Glutamatergic neuron (in vitro differentiated cells): Measurements from ENCODE around the gene SNX13. TPM values are rescaled to one million over a fixed set of nuclear protein-coding genes. Genes with fewer than 3 reads are reported as not detected.

Experiments used
- DNase-seq: peaks from one replicate; pipeline ENCODE4 v3.0.0; 2022
- H3K27ac Mint-ChIP-seq: one replicate; pipeline ENCODE4 v1.8.0; 2020; ENCODE audit warnings: mild to moderate bottlenecking, mixed read lengths, inconsistent platforms; ENCODE audit not compliant: unreplicated experiment
- H3K27me3 Mint-ChIP-seq: one replicate; pipeline ENCODE4 v1.8.0; 2020; ENCODE audit warnings: mild to moderate bottlenecking, moderate library complexity, mixed read lengths, inconsistent platforms; ENCODE audit not compliant: unreplicated experiment
- H3K36me3 Mint-ChIP-seq: one replicate; pipeline ENCODE4 v1.8.0; 2020; ENCODE audit warnings: mild to moderate bottlenecking, mixed read lengths, inconsistent platforms; ENCODE audit not compliant: unreplicated experiment
- H3K4me1 Mint-ChIP-seq: one replicate; pipeline ENCODE4 v1.8.0; 2020; ENCODE audit warnings: mild to moderate bottlenecking, low read depth, mixed read lengths, inconsistent platforms; ENCODE audit not compliant: unreplicated experiment
- H3K4me3 Mint-ChIP-seq: one replicate; pipeline ENCODE4 v1.8.0; 2020; ENCODE audit warnings: mild to moderate bottlenecking, mixed read lengths, inconsistent platforms; ENCODE audit not compliant: unreplicated experiment
- H3K9me3 Mint-ChIP-seq: one replicate; pipeline ENCODE4 v1.8.0; 2020; ENCODE audit warnings: mild to moderate bottlenecking, moderate library complexity, mixed read lengths, inconsistent platforms; ENCODE audit not compliant: unreplicated experiment
- total RNA-seq: library from RNA; stranded (reverse); fragmentation: NEBNext Ultra II Directional; extraction: Animal tissue kit (Norgen Biotek cat#: 25700); gene quantifications from one replicate; pipeline ENCODE4 v1.2.1, GENCODE V29; 2021; ENCODE audit not compliant: unreplicated experiment
- TF ChIP-seq, protein P1 (sequence below): fragments of 200-600 bp; sonication (generic); IDR thresholded peaks from one replicate; pipeline ENCODE4 v1.5.0; 2021; ENCODE audit not compliant: partially characterized antibody, unreplicated experiment

SNX13 gene
- total RNA-seq, 1 donor from 2014 or later: 29.9 TPM

DNA sequence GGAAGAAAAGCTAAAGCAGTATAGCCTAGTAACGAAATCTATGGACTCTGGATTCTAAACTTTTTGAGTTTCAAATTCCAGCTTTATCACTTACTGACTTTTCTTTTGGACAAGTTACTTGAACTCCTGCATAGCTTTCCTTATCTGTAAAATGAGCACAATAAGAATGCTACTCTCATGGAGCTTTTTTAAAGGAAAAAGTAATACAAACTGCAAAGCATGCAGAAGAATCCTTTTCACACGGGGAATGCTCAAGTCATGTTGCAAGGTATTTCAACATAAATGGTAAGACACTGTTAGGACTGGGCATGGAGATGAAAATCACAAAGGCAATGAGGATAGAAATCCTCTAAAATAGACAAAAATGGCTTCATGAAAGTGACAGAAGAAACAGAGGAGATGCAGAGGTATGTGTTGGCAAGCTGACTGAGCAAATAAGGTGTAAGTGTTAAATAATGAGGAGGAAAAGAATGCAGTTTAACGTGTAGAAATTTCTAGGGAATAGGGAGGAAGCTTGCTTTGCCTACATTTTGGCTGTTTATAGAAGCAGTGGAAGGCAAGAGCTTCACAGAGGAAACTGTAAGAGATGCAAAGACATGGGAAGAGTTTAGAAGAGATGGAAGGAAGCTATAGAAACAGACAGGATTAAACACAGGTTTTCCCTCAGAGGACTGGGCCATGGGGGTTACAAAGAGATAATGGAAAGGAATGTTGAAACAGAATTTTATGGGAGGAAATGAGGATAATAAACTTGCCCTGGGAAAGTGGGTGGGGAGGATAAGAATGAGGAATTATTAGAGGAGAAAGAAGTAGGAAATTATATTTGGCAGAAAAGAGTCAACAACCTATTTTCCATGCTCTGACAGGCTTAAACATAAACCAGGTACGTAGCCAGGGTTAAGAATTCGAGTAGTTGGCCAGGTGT, 28.8 kb upstream of the SNX13 start:
- Mint-ChIP-seq H3K9me3 (no peaks in the 10 kb centered on the region), H3K27me3 (no peaks in the 10 kb centered on the region), H3K4me1 (no peaks in the 10 kb centered on the region), H3K27ac (no peak overlapping the region), H3K36me3 (no peaks in the 10 kb centered on the region), H3K4me3 (no peak overlapping the region)
- no peak for DNase-seq
- TF ChIP-seq, protein P1, sequence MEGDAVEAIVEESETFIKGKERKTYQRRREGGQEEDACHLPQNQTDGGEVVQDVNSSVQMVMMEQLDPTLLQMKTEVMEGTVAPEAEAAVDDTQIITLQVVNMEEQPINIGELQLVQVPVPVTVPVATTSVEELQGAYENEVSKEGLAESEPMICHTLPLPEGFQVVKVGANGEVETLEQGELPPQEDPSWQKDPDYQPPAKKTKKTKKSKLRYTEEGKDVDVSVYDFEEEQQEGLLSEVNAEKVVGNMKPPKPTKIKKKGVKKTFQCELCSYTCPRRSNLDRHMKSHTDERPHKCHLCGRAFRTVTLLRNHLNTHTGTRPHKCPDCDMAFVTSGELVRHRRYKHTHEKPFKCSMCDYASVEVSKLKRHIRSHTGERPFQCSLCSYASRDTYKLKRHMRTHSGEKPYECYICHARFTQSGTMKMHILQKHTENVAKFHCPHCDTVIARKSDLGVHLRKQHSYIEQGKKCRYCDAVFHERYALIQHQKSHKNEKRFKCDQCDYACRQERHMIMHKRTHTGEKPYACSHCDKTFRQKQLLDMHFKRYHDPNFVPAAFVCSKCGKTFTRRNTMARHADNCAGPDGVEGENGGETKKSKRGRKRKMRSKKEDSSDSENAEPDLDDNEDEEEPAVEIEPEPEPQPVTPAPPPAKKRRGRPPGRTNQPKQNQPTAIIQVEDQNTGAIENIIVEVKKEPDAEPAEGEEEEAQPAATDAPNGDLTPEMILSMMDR: no peak

DNA sequence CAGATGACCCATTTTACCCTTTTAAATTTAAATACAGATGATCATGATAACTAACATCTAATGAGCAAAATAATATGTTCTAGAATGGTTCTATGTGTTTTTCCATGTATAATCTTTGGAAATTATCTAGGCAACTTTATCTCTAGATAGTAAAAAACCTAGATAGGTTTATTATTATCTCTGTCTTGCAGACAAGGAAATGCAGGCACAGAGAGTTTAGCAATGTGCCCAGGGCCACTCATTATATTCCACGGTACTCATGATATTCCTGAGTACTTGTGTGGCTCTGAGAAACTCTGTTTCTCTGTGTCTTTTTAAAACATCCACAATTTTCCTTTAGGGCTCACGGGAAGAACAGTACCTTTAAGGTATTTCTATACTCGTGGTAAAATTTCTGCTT, 26.4 kb upstream of the SNX13 start:
- Mint-ChIP-seq H3K27me3 (no peaks in the 10 kb centered on the region), H3K27ac (no peak overlapping the region), H3K4me3 (no peak overlapping the region), H3K9me3 (peaks cover 2% of the 10 kb centered on the region), H3K4me1 (no peaks in the 10 kb centered on the region), H3K36me3 (no peaks in the 10 kb centered on the region)
- TF ChIP-seq, protein P1: no peak
- DNase-seq: no peak

DNA sequence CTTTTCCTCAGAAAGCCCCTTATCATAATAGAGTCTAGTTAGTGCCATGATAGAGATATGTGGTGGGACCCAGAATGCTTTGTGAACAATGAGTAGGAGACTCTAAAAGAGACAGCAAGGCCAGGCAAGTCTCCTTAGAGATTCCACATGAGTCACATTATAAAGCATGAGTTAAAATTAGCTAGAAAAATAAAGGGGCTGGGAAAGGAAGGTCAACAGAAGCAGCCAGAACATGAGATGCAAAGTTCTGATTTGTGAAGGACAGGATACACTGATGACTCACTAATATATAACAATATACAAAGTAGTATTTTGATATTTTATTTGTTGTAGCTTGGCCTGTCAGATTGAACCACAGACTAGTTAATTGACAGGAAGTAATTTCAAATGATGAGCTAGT, 25.3 kb upstream of the SNX13 start:
- no peaks in the 10 kb centered on the region for H3K4me1 Mint-ChIP-seq
- no peak overlapping the region for H3K27ac Mint-ChIP-seq
- H3K27me3 Mint-ChIP-seq: no peaks in the 10 kb centered on the region
- H3K4me3 Mint-ChIP-seq: no peak overlapping the region
- H3K9me3 Mint-ChIP-seq: peaks cover 2% of the 10 kb centered on the region
- TF ChIP-seq, protein P1: no peak
- no peak for DNase-seq
- H3K36me3 Mint-ChIP-seq: no peaks in the 10 kb centered on the region

DNA sequence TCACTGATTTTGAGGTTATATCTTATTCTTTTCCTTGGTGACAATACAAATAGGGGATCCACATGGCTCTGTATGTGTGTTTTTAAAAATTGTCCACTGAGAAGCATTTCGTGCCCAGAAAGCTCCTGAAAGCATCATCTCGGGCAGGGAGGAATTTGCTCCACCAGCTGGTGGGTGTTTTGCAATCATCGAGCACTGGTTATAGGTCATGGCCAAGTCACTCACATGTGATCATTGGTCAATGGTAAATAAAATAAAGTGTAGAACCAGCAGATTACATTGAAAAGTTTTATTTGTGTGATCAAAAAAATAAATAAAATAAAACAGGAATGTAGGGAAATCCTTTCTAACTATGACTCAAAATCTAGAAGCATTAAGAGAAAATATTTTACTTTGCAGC, 23.0 kb upstream of the SNX13 start:
- Mint-ChIP-seq H3K4me1 (no peaks in the 10 kb centered on the region), H3K36me3 (no peaks in the 10 kb centered on the region), H3K27me3 (no peaks in the 10 kb centered on the region), H3K27ac (no peak overlapping the region), H3K9me3 (peaks cover 2% of the 10 kb centered on the region), H3K4me3 (no peak overlapping the region)
- TF ChIP-seq, protein P1: no peak
- DNase-seq: no peak

DNA sequence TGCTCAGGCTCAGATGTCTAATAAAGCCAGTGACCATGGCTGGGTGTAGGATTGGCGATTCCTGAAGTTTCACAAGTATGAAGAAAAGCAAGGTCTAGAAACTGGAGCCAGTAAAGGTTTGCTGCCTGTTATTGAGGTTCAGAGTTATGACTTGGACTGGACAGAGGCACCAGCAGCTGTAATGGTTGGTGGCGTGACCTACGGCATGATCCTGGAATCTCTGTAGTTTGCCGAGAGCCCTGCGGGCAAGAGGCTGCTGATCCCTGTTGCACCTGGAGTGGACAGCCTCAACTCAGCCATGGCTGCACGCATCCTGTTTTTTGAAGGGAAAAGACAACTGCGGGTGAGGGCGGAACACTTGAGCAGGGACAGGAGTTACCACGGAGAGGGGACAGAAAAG, 22.4 kb upstream of the SNX13 start:
- no peak for DNase-seq
- H3K36me3 Mint-ChIP-seq: no peaks in the 10 kb centered on the region
- H3K4me3 Mint-ChIP-seq: no peak overlapping the region
- no peaks in the 10 kb centered on the region for H3K4me1 Mint-ChIP-seq
- no peak overlapping the region for H3K27ac Mint-ChIP-seq
- no peaks in the 10 kb centered on the region for H3K27me3 Mint-ChIP-seq
- TF ChIP-seq, protein P1: no peak
- H3K9me3 Mint-ChIP-seq: peaks cover 2% of the 10 kb centered on the region
